Muscle layer of colon (tissue), 2 donors: ENCODE data around the gene IFITM2.
A peak's percentile ranks its signal among the peaks of the same experiment; 100 is the strongest.
"Not testable (repeated sequence)": the region's sequence is repeated elsewhere in the genome, so short reads cannot be mapped to it uniquely, and the experiment has no call there.

Source experiments
- H3K27ac ChIP-seq: one replicate; pipeline ENCODE4 v1.7.0; 2013; ENCODE audit warnings: low read depth, mild to moderate bottlenecking, low read length, moderate library complexity
- H3K27me3 ChIP-seq, 2 donors: one replicate each; pipeline ENCODE4 v1.7.0; 2013; ENCODE audit warnings: low read length in 2 of 2, mild to moderate bottlenecking in 2 of 2; ENCODE audit not compliant: insufficient read depth in 2 of 2, control insufficient read depth in 1 of 2
- H3K36me3 ChIP-seq: one replicate; pipeline ENCODE4 v1.7.0; 2013; ENCODE audit warnings: mild to moderate bottlenecking, low read length; ENCODE audit not compliant: insufficient read depth
- H3K4me1 ChIP-seq: one replicate; pipeline ENCODE4 v1.7.0; 2013; ENCODE audit warnings: mild to moderate bottlenecking, low read length; ENCODE audit not compliant: insufficient read depth
- H3K4me3 ChIP-seq, 2 donors: one replicate each; pipeline ENCODE4 v1.7.0; 2013; ENCODE audit warnings: low read length in 2 of 2, low read depth in 1 of 2, mild to moderate bottlenecking in 1 of 2, moderate library complexity in 1 of 2
- H3K9ac ChIP-seq: one replicate; pipeline ENCODE4 v1.7.0; 2013; ENCODE audit warnings: low read length
- H3K9me3 ChIP-seq: one replicate; pipeline ENCODE4 v1.7.0; 2013; ENCODE audit warnings: mild to moderate bottlenecking, low read length
- donor health status: abdominal sarcoma.
- donor health status: Adenocarcinoma of cecum.

Gene IFITM2

GRCh38 chr11:307766-308708 lies at the start of gene IFITM2:
Gene IFITM2 (plus strand): TSS chr11:307816. CDS start chr11:308193, 377 bp downstream.
- H3K36me3 ChIP-seq, H3K9ac ChIP-seq, H3K27me3 ChIP-seq, H3K9me3 ChIP-seq: not testable (repeated sequence)
- peak within 1 kb of the TSS in 1 of 2 donors; percentile 53 for H3K4me3 ChIP-seq
- peaks cover 26% of the 10 kb centered on the region for H3K4me1 ChIP-seq
- peak within 1 kb of the TSS; percentile 52 for H3K27ac ChIP-seq

GRCh38 chr11:259413-259812 lies 48.2 kb upstream of the IFITM2 start:
- Histone ChIP-seq H3K4me1 (no peaks in the 10 kb centered on the region), H3K9ac (no peak overlapping the region), H3K36me3 (no peaks in the 10 kb centered on the region)

GRCh38 chr11:261624-262023 lies 46.0 kb upstream of the IFITM2 start:
- Histone ChIP-seq H3K4me3 (no peak overlapping the region), H3K9me3 (peaks cover 4% of the 10 kb centered on the region), H3K27me3 (no peaks in the 10 kb centered on the region), H3K4me1 (no peaks in the 10 kb centered on the region), H3K9ac (no peak overlapping the region), H3K27ac (no peak overlapping the region), H3K36me3 (no peaks in the 10 kb centered on the region)

More at GRCh38 chr11:259413-259812, 48.2 kb upstream of the IFITM2 start:
- H3K4me3 ChIP-seq: no peak overlapping the region
- no peak overlapping the region for H3K27ac ChIP-seq
- H3K9me3 ChIP-seq: peaks cover 4% of the 10 kb centered on the region
- no peaks in the 10 kb centered on the region for H3K27me3 ChIP-seq

- H3K9me3 ChIP-seq: no peaks in the 10 kb centered on the region
- H3K4me3 ChIP-seq: no peak overlapping the region
- H3K4me1 ChIP-seq: no peaks in the 10 kb centered on the region
- H3K27ac ChIP-seq: no peak overlapping the region
- no peak overlapping the region for H3K9ac ChIP-seq
- no peaks in the 10 kb centered on the region for H3K36me3 ChIP-seq
- peaks cover 0 to 12% of the 10 kb centered on the region in 2 donors for H3K27me3 ChIP-seq
These were observed 40.8 kb upstream of the IFITM2 start for GRCh38 chr11:266676-267439.

GRCh38 chr11:267491-267994 lies 40.1 kb upstream of the IFITM2 start:
- Histone ChIP-seq H3K9ac (no peak overlapping the region), H3K9me3 (no peaks in the 10 kb centered on the region), H3K4me1 (no peaks in the 10 kb centered on the region), H3K27me3 (peaks cover 0 to 12% of the 10 kb centered on the region in 2 donors), H3K36me3 (no peaks in the 10 kb centered on the region), H3K27ac (no peak overlapping the region), H3K4me3 (no peak overlapping the region)

- H3K9ac ChIP-seq, H3K27ac ChIP-seq, H3K4me1 ChIP-seq, H3K9me3 ChIP-seq, H3K4me3 ChIP-seq, H3K36me3 ChIP-seq: not testable (repeated sequence)
- peaks cover 0 to 12% of the 10 kb centered on the region in 2 donors for H3K27me3 ChIP-seq
These were observed 38.9 kb upstream of the IFITM2 start for GRCh38 chr11:268716-269145.

GRCh38 chr11:269146-269890 lies 38.3 kb upstream of the IFITM2 start:
- no peak overlapping the region for H3K4me3 ChIP-seq
- no peak overlapping the region for H3K27ac ChIP-seq
- H3K9me3 ChIP-seq: no peaks in the 10 kb centered on the region
- H3K9ac ChIP-seq: no peak overlapping the region
- H3K4me1 ChIP-seq: no peaks in the 10 kb centered on the region
- no peaks in the 10 kb centered on the region for H3K36me3 ChIP-seq
- peaks cover 0 to 12% of the 10 kb centered on the region in 2 donors for H3K27me3 ChIP-seq

- no peak overlapping the region for H3K4me3 ChIP-seq
- H3K9ac ChIP-seq: no peak overlapping the region
- H3K36me3 ChIP-seq: no peaks in the 10 kb centered on the region
- H3K27ac ChIP-seq: no peak overlapping the region
- no peaks in the 10 kb centered on the region for H3K4me1 ChIP-seq
- H3K9me3 ChIP-seq: no peaks in the 10 kb centered on the region
- H3K27me3 ChIP-seq: peaks cover 0 to 12% of the 10 kb centered on the region in 2 donors
These were observed 36.9 kb upstream of the IFITM2 start for GRCh38 chr11:270451-271318.

- Histone ChIP-seq H3K9ac (no peak overlapping the region), H3K27ac (no peak overlapping the region), H3K9me3 (no peaks in the 10 kb centered on the region)
These were observed 36.3 kb upstream of the IFITM2 start for GRCh38 chr11:271319-271715.

GRCh38 chr11:272195-272930 lies 35.3 kb upstream of the IFITM2 start:
- Histone ChIP-seq H3K27ac (no peak overlapping the region), H3K4me1 (no peaks in the 10 kb centered on the region), H3K4me3 (no peak overlapping the region), H3K9me3 (no peaks in the 10 kb centered on the region), H3K9ac (no peak overlapping the region), H3K36me3 (no peaks in the 10 kb centered on the region), H3K27me3 (peaks cover 0 to 12% of the 10 kb centered on the region in 2 donors)

More at GRCh38 chr11:271319-271715, 36.3 kb upstream of the IFITM2 start:
- no peaks in the 10 kb centered on the region for H3K4me1 ChIP-seq
- no peaks in the 10 kb centered on the region for H3K36me3 ChIP-seq
- H3K4me3 ChIP-seq: no peak overlapping the region
- peaks cover 0 to 12% of the 10 kb centered on the region in 2 donors for H3K27me3 ChIP-seq
